SK-N-SH (cell line): Measurements from ENCODE around the gene STEEP1. TPM values are rescaled to one million over a fixed set of nuclear protein-coding genes. Genes with fewer than 3 reads are reported as not detected.
A peak's percentile ranks its signal among the peaks of the same experiment; 100 is the strongest.

Source experiments
- CTCF ChIA-PET: fragments of 300-600, 350-600 bp; formaldehyde crosslinking; extraction: SDS; loops from one replicate; lab custom pipeline; 2021; lab: Yijun Ruan, JAX
- POLR2A ChIA-PET: fragments of 350-600 bp; sonication (Branson Sonifier 250); formaldehyde crosslinking; extraction: SDS; loops from one replicate; lab custom pipeline; 2020; ENCODE audit warnings: antibody characterized with exemption, inconsistent platforms; lab: Yijun Ruan, JAX
- DNase-seq: peaks from one replicate; pipeline ENCODE4 v3.0.0; 2012
- H2AFZ ChIP-seq: fragments of 200-600 bp; sonication (generic); 2 replicates; pipeline ENCODE4 v1.8.1; 2016; ENCODE audit warnings: antibody characterized with exemption, mild to moderate bottlenecking, low read depth
- H3F3A ChIP-seq: fragments of 200-600 bp; sonication (generic); replicated peaks from 2 replicates; pipeline ENCODE3; 2016; ENCODE audit warnings: antibody characterized with exemption, mild to moderate bottlenecking; ENCODE audit not compliant: insufficient read depth
- H3K27ac ChIP-seq, 2 experiments: fragments of 200-500 bp in 1 of 2; fragments of 200-600 bp in 1 of 2; sonication (Bioruptor generic) in 1 of 2; sonication (generic), shearing (Covaris generic) in 1 of 2; 2 replicates each; pipeline versions ENCODE4 v1.5.1 to v1.6.1; 2014 to 2016; ENCODE audit warnings: low read depth in 2 of 2, inconsistent platforms in 1 of 2, low read length in 1 of 2, mild to moderate bottlenecking in 1 of 2, mixed read lengths in 1 of 2
- H3K27me3 ChIP-seq: fragments of 200-600 bp; sonication (generic), shearing (Covaris generic); 2 replicates; pipeline ENCODE4 v1.6.1; 2016; ENCODE audit warnings: mixed run types; ENCODE audit not compliant: insufficient read depth
- H3K36me3 ChIP-seq, 2 experiments: fragments of 200-500 bp in 1 of 2; fragments of 200-600 bp in 1 of 2; sonication (Bioruptor generic) in 1 of 2; sonication (generic) in 1 of 2; replicated peaks in 1 of 2; 2 replicates each; pipeline versions ENCODE3 to v1.5.1; 2014 to 2016; ENCODE audit warnings: low read length in 1 of 2, mild to moderate bottlenecking in 1 of 2; ENCODE audit not compliant: insufficient read depth in 2 of 2, control insufficient read depth in 1 of 2
- H3K4me1 ChIP-seq, 2 experiments: fragments of 200-500 bp in 1 of 2; fragments of 200-600 bp in 1 of 2; sonication (Bioruptor generic) in 1 of 2; sonication (generic), shearing (Covaris generic) in 1 of 2; 2 replicates each; pipeline versions ENCODE4 v1.5.1 to v1.6.1; 2014 to 2016; ENCODE audit warnings: low read depth in 1 of 2, low read length in 1 of 2, mixed run types in 1 of 2; ENCODE audit not compliant: insufficient read depth in 2 of 2, control insufficient read depth in 1 of 2
- H3K4me2 ChIP-seq: fragments of 200-600 bp; sonication (generic), shearing (Covaris generic); 2 replicates; pipeline ENCODE4 v1.6.1; 2017; ENCODE audit warnings: mixed run types
- H3K4me3 ChIP-seq, 2 experiments: fragments of 200-500 bp in 1 of 2; fragments of 200-600 bp in 1 of 2; sonication (Bioruptor generic) in 1 of 2; sonication (generic), shearing (Covaris generic) in 1 of 2; 2 replicates each; pipeline versions ENCODE4 v1.5.1 to v1.8.1; 2014 to 2016; ENCODE audit warnings: low read depth in 2 of 2, inconsistent platforms in 1 of 2, low read length in 1 of 2, mild to moderate bottlenecking in 1 of 2, mixed read lengths in 1 of 2, moderate library complexity in 1 of 2
- H3K79me2 ChIP-seq: fragments of 200-600 bp; sonication (generic); 2 replicates; pipeline ENCODE4 v1.8.1; 2017; ENCODE audit warnings: mild to moderate bottlenecking; ENCODE audit not compliant: insufficient read depth
- H3K9ac ChIP-seq: fragments of 200-600 bp; sonication (generic); 2 replicates; pipeline ENCODE4 v1.6.1; 2017; ENCODE audit warnings: mixed run types
- H3K9me2 ChIP-seq: fragments of 200-600 bp; sonication (generic); 2 replicates; pipeline ENCODE4 v1.6.1; 2017; ENCODE audit warnings: mixed run types
- H3K9me3 ChIP-seq: fragments of 200-600 bp; sonication (generic); 2 replicates; pipeline ENCODE4 v1.6.1; 2017; ENCODE audit warnings: mixed run types, mild to moderate bottlenecking, moderate library complexity
- H4K20me1 ChIP-seq: fragments of 200-600 bp; sonication (generic); 2 replicates; pipeline ENCODE4 v1.6.1; 2017; ENCODE audit warnings: mild to moderate bottlenecking, mixed run types; ENCODE audit not compliant: insufficient read depth
- CHD2 ChIP-seq: fragments of 150-350 bp; IDR thresholded peaks from 2 replicates; pipeline ENCODE4 v1.6.1; 2018; ENCODE audit warnings: low read length; ENCODE audit not compliant: partially characterized antibody
- JUND ChIP-seq: IDR thresholded peaks from 2 replicates; pipeline ENCODE4 v1.4.0; 2012
- MEF2A ChIP-seq: IDR thresholded peaks from 2 replicates; pipeline ENCODE4 v1.4.0; 2012; ENCODE audit warnings: low read depth, borderline replicate concordance
- MXI1 ChIP-seq: IDR thresholded peaks from 2 replicates; pipeline ENCODE4 v1.6.1; 2012; ENCODE audit warnings: mild to moderate bottlenecking, low read depth, low read length, improper control_type of control experiment
- NFIC ChIP-seq: IDR thresholded peaks from 2 replicates; pipeline ENCODE4 v1.4.0; 2012; ENCODE audit warnings: borderline replicate concordance
- RAD21 ChIP-seq: IDR thresholded peaks from 2 replicates; pipeline ENCODE4 v1.6.1; 2012; ENCODE audit warnings: mild to moderate bottlenecking, low read length
- RXRA ChIP-seq: IDR thresholded peaks from 2 replicates; pipeline ENCODE4 v1.4.0; 2012; ENCODE audit warnings: low read depth, mild to moderate bottlenecking, borderline replicate concordance
- SIN3A ChIP-seq: IDR thresholded peaks from 2 replicates; pipeline ENCODE4 v1.6.1; 2012; ENCODE audit warnings: low read depth, mild to moderate bottlenecking, low read length, moderate library complexity, borderline replicate concordance
- SMC3 ChIP-seq: IDR thresholded peaks from 2 replicates; pipeline ENCODE4 v1.6.1; 2012; ENCODE audit warnings: low read depth, low read length, improper control_type of control experiment
- TAF1 ChIP-seq: IDR thresholded peaks from 2 replicates; pipeline ENCODE4 v1.6.1; 2012; ENCODE audit warnings: low read depth, mild to moderate bottlenecking, low read length, moderate library complexity, borderline replicate concordance
- TCF12 ChIP-seq: IDR thresholded peaks from 2 replicates; pipeline ENCODE4 v1.4.0; 2012
- TEAD4 ChIP-seq: IDR thresholded peaks from 2 replicates; pipeline ENCODE4 v1.4.0; 2012; ENCODE audit warnings: mild to moderate bottlenecking, borderline replicate concordance; ENCODE audit not compliant: insufficient read depth
- WGBS: methylation state at CpG from one replicate; pipeline ENCODE4 v1.1.6; 2017; ENCODE audit warnings: low lambda C conversion rate; 5-methylcytosine and 5-hydroxymethylcytosine counted together
- polyA plus RNA-seq, 3 experiments: library from polyadenylated mRNA; depleted of rRNA; stranded (reverse); fragments of >200 nt; gene quantifications; 2 replicates each; pipeline ENCODE4 v1.2.3, GENCODE V29; 2012
- TF ChIP-seq, protein P1 (sequence below): fragments of 150-350 bp; IDR thresholded peaks from 2 replicates; pipeline ENCODE4 v1.6.1; 2017; ENCODE audit warnings: antibody characterized with exemption, low read length, low read depth, borderline replicate concordance
- TF ChIP-seq, protein P2 (sequence below): fragments of 200-600 bp; sonication (generic); IDR thresholded peaks from 2 replicates; pipeline ENCODE4 v1.6.1; 2017; ENCODE audit warnings: antibody characterized with exemption, mild to moderate bottlenecking, moderate library complexity
- TF ChIP-seq, protein P3 (sequence below): IDR thresholded peaks from 2 replicates; pipeline ENCODE4 v1.4.0; 2012; ENCODE audit warnings: low read depth
- TF ChIP-seq, protein P4 (sequence below): IDR thresholded peaks from 2 replicates; pipeline ENCODE4; 2012
- TF ChIP-seq, protein P5 (sequence below): IDR thresholded peaks from 2 replicates; pipeline ENCODE4 v1.4.0; 2012; ENCODE audit warnings: low read depth, borderline replicate concordance

Gene STEEP1
- polyA plus RNA-seq, 1 of the 3 experiments (the other 2 are of a cell fraction): 19.2 TPM

- TF ChIP-seq SIN3A (0 out of 2 replicates have a peak, but pooled peaks have one; percentile 25), SMC3 (peak; percentile 76), RAD21 (peak; percentile 92)
- TF ChIP-seq, protein P1, sequence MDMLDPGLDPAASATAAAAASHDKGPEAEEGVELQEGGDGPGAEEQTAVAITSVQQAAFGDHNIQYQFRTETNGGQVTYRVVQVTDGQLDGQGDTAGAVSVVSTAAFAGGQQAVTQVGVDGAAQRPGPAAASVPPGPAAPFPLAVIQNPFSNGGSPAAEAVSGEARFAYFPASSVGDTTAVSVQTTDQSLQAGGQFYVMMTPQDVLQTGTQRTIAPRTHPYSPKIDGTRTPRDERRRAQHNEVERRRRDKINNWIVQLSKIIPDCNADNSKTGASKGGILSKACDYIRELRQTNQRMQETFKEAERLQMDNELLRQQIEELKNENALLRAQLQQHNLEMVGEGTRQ: no peak
- TF ChIP-seq, protein P2, sequence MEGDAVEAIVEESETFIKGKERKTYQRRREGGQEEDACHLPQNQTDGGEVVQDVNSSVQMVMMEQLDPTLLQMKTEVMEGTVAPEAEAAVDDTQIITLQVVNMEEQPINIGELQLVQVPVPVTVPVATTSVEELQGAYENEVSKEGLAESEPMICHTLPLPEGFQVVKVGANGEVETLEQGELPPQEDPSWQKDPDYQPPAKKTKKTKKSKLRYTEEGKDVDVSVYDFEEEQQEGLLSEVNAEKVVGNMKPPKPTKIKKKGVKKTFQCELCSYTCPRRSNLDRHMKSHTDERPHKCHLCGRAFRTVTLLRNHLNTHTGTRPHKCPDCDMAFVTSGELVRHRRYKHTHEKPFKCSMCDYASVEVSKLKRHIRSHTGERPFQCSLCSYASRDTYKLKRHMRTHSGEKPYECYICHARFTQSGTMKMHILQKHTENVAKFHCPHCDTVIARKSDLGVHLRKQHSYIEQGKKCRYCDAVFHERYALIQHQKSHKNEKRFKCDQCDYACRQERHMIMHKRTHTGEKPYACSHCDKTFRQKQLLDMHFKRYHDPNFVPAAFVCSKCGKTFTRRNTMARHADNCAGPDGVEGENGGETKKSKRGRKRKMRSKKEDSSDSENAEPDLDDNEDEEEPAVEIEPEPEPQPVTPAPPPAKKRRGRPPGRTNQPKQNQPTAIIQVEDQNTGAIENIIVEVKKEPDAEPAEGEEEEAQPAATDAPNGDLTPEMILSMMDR: peak; percentile 90
- TF ChIP-seq, protein P3, sequence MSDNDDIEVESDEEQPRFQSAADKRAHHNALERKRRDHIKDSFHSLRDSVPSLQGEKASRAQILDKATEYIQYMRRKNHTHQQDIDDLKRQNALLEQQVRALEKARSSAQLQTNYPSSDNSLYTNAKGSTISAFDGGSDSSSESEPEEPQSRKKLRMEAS: no peak
- Histone ChIP-seq H3K4me2 (no peak overlapping the region), H4K20me1 (no peaks in the 10 kb centered on the region), H3K27ac (no peak overlapping the region), H3K36me3 (no peaks in the 10 kb centered on the region), H3K4me1 (no peaks in the 10 kb centered on the region), H3K27me3 (peaks cover 11% of the 10 kb centered on the region; the same call in 1 of the 2 replicates), H3K9me3 (no peaks in the 10 kb centered on the region), H3K79me2 (no peaks in the 10 kb centered on the region), H2AFZ (peak overlapping the region; percentile 64; the same call in 1 of the 2 replicates), H3K9ac (no peak overlapping the region), H3K9me2 (no peaks in the 10 kb centered on the region), H3F3A (no peaks in the 10 kb centered on the region), H3K4me3 (no peak overlapping the region)
- CTCF ChIA-PET: interaction anchor here (0.6 to 3.6 kb wide), 47 partner anchors 9 to 414 kb away, joined by 3 to 31 read pairs (median 4); partner anchors contain the start of genes NKRF, SOWAHD and STEEP1
- DNase-seq: peak; percentile 75
- 54% methylated on average over 5 of the region's 5 CpGs for WGBS
- POLR2A ChIA-PET: no interaction called here
Measured at GRCh38 chrX:119516157-119516702, 49.0 kb downstream of the STEEP1 start.

GRCh38 chrX:119512146-119512800 lies 52.9 kb downstream of the STEEP1 start:
- Histone ChIP-seq H3K9me3 (no peaks in the 10 kb centered on the region), H3K79me2 (no peaks in the 10 kb centered on the region), H2AFZ (peak overlapping the region; percentile 87; the same call in 1 of the 2 replicates), H4K20me1 (no peaks in the 10 kb centered on the region), H3K4me3 (no peak overlapping the region), H3F3A (no peaks in the 10 kb centered on the region), H3K27me3 (peaks cover 11% of the 10 kb centered on the region), H3K9ac (no peak overlapping the region), H3K36me3 (no peaks in the 10 kb centered on the region), H3K4me2 (no peak overlapping the region), H3K9me2 (no peaks in the 10 kb centered on the region), H3K4me1 (no peaks in the 10 kb centered on the region), H3K27ac (no peak overlapping the region)
- ChIA-PET CTCF (interaction anchor here (0.6 to 4.6 kb wide), 23 partner anchors 8 to 371 kb away, joined by 3 to 53 read pairs (median 4); partner anchors contain the start of genes SLC25A5, SOWAHD, STEEP1 and UBE2A), POLR2A (interaction anchor here (0.5 to 1.3 kb wide), 3 partner anchors 28 to 279 kb away, joined by 3 to 8 read pairs (median 4); no protein-coding TSS in a partner anchor)
- WGBS: 35% methylated on average over 9 of the region's 14 CpGs
- peak; percentile 80 for DNase-seq
- no peak for TF ChIP-seq CHD2
- no peak for TF ChIP-seq JUND
- TF ChIP-seq TAF1: no peak
- no peak for TF ChIP-seq MEF2A
- TF ChIP-seq RXRA: no peak
- no peak for TF ChIP-seq MXI1
- TF ChIP-seq SIN3A: no peak
- TF ChIP-seq, protein P4, sequence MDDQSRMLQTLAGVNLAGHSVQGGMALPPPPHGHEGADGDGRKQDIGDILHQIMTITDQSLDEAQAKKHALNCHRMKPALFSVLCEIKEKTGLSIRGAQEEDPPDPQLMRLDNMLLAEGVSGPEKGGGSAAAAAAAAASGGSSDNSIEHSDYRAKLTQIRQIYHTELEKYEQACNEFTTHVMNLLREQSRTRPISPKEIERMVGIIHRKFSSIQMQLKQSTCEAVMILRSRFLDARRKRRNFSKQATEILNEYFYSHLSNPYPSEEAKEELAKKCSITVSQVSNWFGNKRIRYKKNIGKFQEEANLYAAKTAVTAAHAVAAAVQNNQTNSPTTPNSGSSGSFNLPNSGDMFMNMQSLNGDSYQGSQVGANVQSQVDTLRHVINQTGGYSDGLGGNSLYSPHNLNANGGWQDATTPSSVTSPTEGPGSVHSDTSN: no peak
- no peak for TF ChIP-seq TEAD4
- no peak for TF ChIP-seq NFIC
- TF ChIP-seq, protein P2: peak; percentile 83
- TF ChIP-seq TCF12: no peak
- TF ChIP-seq, protein P5, sequence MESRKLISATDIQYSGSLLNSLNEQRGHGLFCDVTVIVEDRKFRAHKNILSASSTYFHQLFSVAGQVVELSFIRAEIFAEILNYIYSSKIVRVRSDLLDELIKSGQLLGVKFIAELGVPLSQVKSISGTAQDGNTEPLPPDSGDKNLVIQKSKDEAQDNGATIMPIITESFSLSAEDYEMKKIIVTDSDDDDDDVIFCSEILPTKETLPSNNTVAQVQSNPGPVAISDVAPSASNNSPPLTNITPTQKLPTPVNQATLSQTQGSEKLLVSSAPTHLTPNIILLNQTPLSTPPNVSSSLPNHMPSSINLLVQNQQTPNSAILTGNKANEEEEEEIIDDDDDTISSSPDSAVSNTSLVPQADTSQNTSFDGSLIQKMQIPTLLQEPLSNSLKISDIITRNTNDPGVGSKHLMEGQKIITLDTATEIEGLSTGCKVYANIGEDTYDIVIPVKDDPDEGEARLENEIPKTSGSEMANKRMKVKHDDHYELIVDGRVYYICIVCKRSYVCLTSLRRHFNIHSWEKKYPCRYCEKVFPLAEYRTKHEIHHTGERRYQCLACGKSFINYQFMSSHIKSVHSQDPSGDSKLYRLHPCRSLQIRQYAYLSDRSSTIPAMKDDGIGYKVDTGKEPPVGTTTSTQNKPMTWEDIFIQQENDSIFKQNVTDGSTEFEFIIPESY: no peak
